Naive B cell (primary cell): ENCODE data around the gene NUBPL. TPM values are rescaled to one million over a fixed set of nuclear protein-coding genes. Genes with fewer than 3 reads are reported as not detected.
"Not testable (repeated sequence)": the region's sequence is repeated elsewhere in the genome, so short reads cannot be mapped to it uniquely, and the experiment has no call there.

Source experiments
- ATAC-seq, 2 donors: fragments of 150-1000 bp; cut with Tn5 transposase; 2 replicates each; pipeline ENCODE4 v1.10.0; 2021; ENCODE audit warnings: low read depth in 2 of 2, mild to moderate bottlenecking in 2 of 2, moderate library complexity in 2 of 2
- DNase-seq: peaks from one replicate; pipeline ENCODE4 v3.0.0; 2022
- H3K27ac Mint-ChIP-seq, 6 donors: one replicate each; pipeline ENCODE4 v1.8.0; 2020 to 2022; ENCODE audit warnings: mild to moderate bottlenecking in 6 of 6, mixed read lengths in 6 of 6, moderate library complexity in 5 of 6, inconsistent platforms in 2 of 6
- H3K27me3 Mint-ChIP-seq, 3 donors: one replicate each; pipeline ENCODE4 v1.8.0; 2021 to 2022; ENCODE audit warnings: mixed read lengths in 3 of 3, mild to moderate bottlenecking in 1 of 3
- H3K36me3 Mint-ChIP-seq, 2 donors: one replicate each; pipeline ENCODE4 v1.8.0; 2020 to 2022; ENCODE audit warnings: mixed read lengths in 2 of 2, inconsistent platforms in 1 of 2, mild to moderate bottlenecking in 1 of 2
- H3K4me1 Mint-ChIP-seq, 3 donors: one replicate each; pipeline ENCODE4 v1.8.0; 2020 to 2022; ENCODE audit warnings: mixed read lengths in 3 of 3, inconsistent platforms in 1 of 3, mild to moderate bottlenecking in 1 of 3, moderate library complexity in 1 of 3
- H3K4me3 Mint-ChIP-seq, 8 donors: one replicate each; pipeline ENCODE4 v1.8.0; 2020 to 2022; ENCODE audit warnings: mild to moderate bottlenecking in 8 of 8, mixed read lengths in 8 of 8, moderate library complexity in 8 of 8, inconsistent platforms in 2 of 8
- H3K9me3 Mint-ChIP-seq, 7 donors: one replicate each; pipeline ENCODE4 v1.8.0; 2020 to 2022; ENCODE audit warnings: mixed read lengths in 7 of 7, mild to moderate bottlenecking in 5 of 7, inconsistent platforms in 2 of 7, moderate library complexity in 1 of 7
- polyA plus RNA-seq, 6 donors: library from polyadenylated mRNA; unstranded; fragments of 300-500 nt; fragmentation: Illumina TruSeq; gene quantifications; one replicate each; pipeline ENCODE4 v1.2.3, GENCODE V29; 2021; ENCODE audit warnings: low read depth in 6 of 6

Gene NUBPL
- polyA plus RNA-seq, 6 donors from 2014 or later, result 5.9 to 9.2 (median 8.6) TPM

- H3K9me3 Mint-ChIP-seq, result no peaks in the 10 kb centered on the region
- peaks cover 0 to 15% (median 13%) of the 10 kb centered on the region in 3 donors for H3K4me1 Mint-ChIP-seq
- H3K4me3 Mint-ChIP-seq, result no peak overlapping the region
- H3K27me3 Mint-ChIP-seq, result no peaks in the 10 kb centered on the region
- no peak for DNase-seq
- H3K27ac Mint-ChIP-seq, result peak overlapping the region in 1 of 6 donors; percentile 4
- peaks cover 0 to 6% of the 10 kb centered on the region in 2 donors for H3K36me3 Mint-ChIP-seq
- ATAC-seq, result no peak
Measured at GRCh38 chr14:31582836-31583452, 21.7 kb downstream of the NUBPL start.

GRCh38 chr14:31590206-31590605, 29.0 kb downstream of the NUBPL start:
- Mint-ChIP-seq H3K36me3 (peaks cover 0 to 8% of the 10 kb centered on the region in 2 donors), H3K4me1 (peaks cover 16 to 19% (median 17%) of the 10 kb centered on the region in 3 donors), H3K4me3 (no peak overlapping the region), H3K27me3 (no peaks in the 10 kb centered on the region), H3K27ac (no peak overlapping the region), H3K9me3 (peaks cover 0 to 4% (median 0%) of the 10 kb centered on the region in 7 donors)
- ATAC-seq (no peak), DNase-seq (no peak)

- DNase-seq (no peak), ATAC-seq (no peak)
- H3K4me3 Mint-ChIP-seq, result no peak overlapping the region
- H3K27me3 Mint-ChIP-seq, result no peaks in the 10 kb centered on the region
- peaks cover 0 to 3% of the 10 kb centered on the region in 2 donors for H3K36me3 Mint-ChIP-seq
- peaks cover 0 to 4% (median 0%) of the 10 kb centered on the region in 7 donors for H3K9me3 Mint-ChIP-seq
- peaks cover 10 to 16% (median 11%) of the 10 kb centered on the region in 3 donors for H3K4me1 Mint-ChIP-seq
- no peak overlapping the region for H3K27ac Mint-ChIP-seq
Measured at GRCh38 chr14:31592122-31592521, 30.9 kb downstream of the NUBPL start.

- no peak overlapping the region for H3K4me3 Mint-ChIP-seq
- H3K4me1 Mint-ChIP-seq, result peaks cover 10 to 16% (median 11%) of the 10 kb centered on the region in 3 donors
- ATAC-seq, result no peak
- H3K27me3 Mint-ChIP-seq, result no peaks in the 10 kb centered on the region
- no peak for DNase-seq
- peak overlapping the region in 1 of 6 donors; percentile 4 for H3K27ac Mint-ChIP-seq
- peaks cover 0 to 4% (median 0%) of the 10 kb centered on the region in 7 donors for H3K9me3 Mint-ChIP-seq
- H3K36me3 Mint-ChIP-seq, result peaks cover 0 to 3% of the 10 kb centered on the region in 2 donors
Measured at GRCh38 chr14:31592631-31593030, 31.4 kb downstream of the NUBPL start.

- peaks cover 8% of the 10 kb centered on the region in 2 donors for H3K36me3 Mint-ChIP-seq
- H3K27me3 Mint-ChIP-seq, result no peaks in the 10 kb centered on the region
- ATAC-seq, result no peak
Measured at GRCh38 chr14:31596342-31597095, 35.3 kb downstream of the NUBPL start.

GRCh38 chr14:31605702-31606101, 44.5 kb downstream of the NUBPL start:
- peaks cover 24 to 34% of the 10 kb centered on the region in 2 donors for H3K36me3 Mint-ChIP-seq
- H3K9me3 Mint-ChIP-seq, result peaks cover 4 to 25% (median 15%) of the 10 kb centered on the region in 7 donors
- no peak overlapping the region for H3K4me3 Mint-ChIP-seq
- H3K4me1 Mint-ChIP-seq, result peaks cover 0 to 4% (median 0%) of the 10 kb centered on the region in 3 donors
- ATAC-seq (no peak), DNase-seq (no peak)
- H3K27ac Mint-ChIP-seq, result peak overlapping the region in 1 of 6 donors; percentile 91
- no peaks in the 10 kb centered on the region for H3K27me3 Mint-ChIP-seq

More at GRCh38 chr14:31596342-31597095, 35.3 kb downstream of the NUBPL start:
- Mint-ChIP-seq H3K27ac (peak overlapping the region in 1 of 6 donors; percentile 1), H3K4me1 (peaks cover 10 to 16% (median 11%) of the 10 kb centered on the region in 3 donors), H3K4me3 (no peak overlapping the region), H3K9me3 (peaks cover 0 to 11% (median 4%) of the 10 kb centered on the region in 7 donors)
- no peak for DNase-seq

GRCh38 chr14:31611778-31612433, 50.7 kb downstream of the NUBPL start:
- DNase-seq (no peak), ATAC-seq (no peak)
- Mint-ChIP-seq H3K4me3 (no peak overlapping the region), H3K4me1 (peaks cover 0 to 10% (median 5%) of the 10 kb centered on the region in 3 donors), H3K27me3 (no peaks in the 10 kb centered on the region), H3K27ac (no peak overlapping the region), H3K9me3 (peaks cover 4 to 48% (median 32%) of the 10 kb centered on the region in 7 donors), H3K36me3 (peaks cover 25 to 30% of the 10 kb centered on the region in 2 donors)

- peaks cover under 1 to 55% (median 30%) of the 10 kb centered on the region in 7 donors for H3K9me3 Mint-ChIP-seq
- peaks cover 20 to 22% of the 10 kb centered on the region in 2 donors for H3K36me3 Mint-ChIP-seq
- no peak overlapping the region for H3K27ac Mint-ChIP-seq
- no peak overlapping the region for H3K4me3 Mint-ChIP-seq
- ATAC-seq (no peak), DNase-seq (no peak)
- H3K27me3 Mint-ChIP-seq, result no peaks in the 10 kb centered on the region
- H3K4me1 Mint-ChIP-seq, result peaks cover under 1 to 15% (median 5%) of the 10 kb centered on the region in 3 donors
Measured at GRCh38 chr14:31613188-31613587, 52.0 kb downstream of the NUBPL start.

- peaks cover 28 to 77% (median 63%) of the 10 kb centered on the region in 7 donors for H3K9me3 Mint-ChIP-seq
- not testable (repeated sequence) for H3K27ac Mint-ChIP-seq, H3K27me3 Mint-ChIP-seq, H3K4me3 Mint-ChIP-seq, ATAC-seq, DNase-seq
- peaks cover 49 to 61% of the 10 kb centered on the region in 2 donors for H3K36me3 Mint-ChIP-seq
- peaks cover 2 to 15% (median 12%) of the 10 kb centered on the region in 3 donors for H3K4me1 Mint-ChIP-seq
Measured at GRCh38 chr14:31618884-31619283, 57.7 kb downstream of the NUBPL start.

GRCh38 chr14:31619440-31619839, 58.2 kb downstream of the NUBPL start:
- no peak for ATAC-seq
- Mint-ChIP-seq H3K27me3 (no peaks in the 10 kb centered on the region), H3K4me3 (no peak overlapping the region), H3K36me3 (peaks cover 54 to 66% of the 10 kb centered on the region in 2 donors), H3K27ac (no peak overlapping the region), H3K4me1 (peaks cover 2 to 15% (median 14%) of the 10 kb centered on the region in 3 donors), H3K9me3 (peaks cover 32 to 79% (median 62%) of the 10 kb centered on the region in 7 donors)
- no peak for DNase-seq

- peaks cover 30 to 70% (median 58%) of the 10 kb centered on the region in 7 donors for H3K9me3 Mint-ChIP-seq
- H3K4me1 Mint-ChIP-seq, result peaks cover 2 to 18% (median 15%) of the 10 kb centered on the region in 3 donors
- not testable (repeated sequence) for DNase-seq
Measured at GRCh38 chr14:31620898-31621297, 59.7 kb downstream of the NUBPL start.

GRCh38 chr14:31622060-31622459, 60.9 kb downstream of the NUBPL start:
- Mint-ChIP-seq H3K4me3 (no peak overlapping the region), H3K4me1 (peaks cover 2 to 15% (median 4%) of the 10 kb centered on the region in 3 donors), H3K27me3 (no peaks in the 10 kb centered on the region), H3K36me3 (peaks cover 45 to 68% of the 10 kb centered on the region in 2 donors), H3K9me3 (peaks cover 28 to 64% (median 52%) of the 10 kb centered on the region in 7 donors), H3K27ac (no peak overlapping the region)
- no peak for ATAC-seq
- DNase-seq, result no peak

More at GRCh38 chr14:31620898-31621297, 59.7 kb downstream of the NUBPL start:
- H3K4me3 Mint-ChIP-seq, ATAC-seq, H3K27ac Mint-ChIP-seq, H3K27me3 Mint-ChIP-seq: not testable (repeated sequence)
- H3K36me3 Mint-ChIP-seq, result peaks cover 45 to 68% of the 10 kb centered on the region in 2 donors

- Mint-ChIP-seq H3K27ac (peak overlapping the region in 1 of 6 donors; percentile 79), H3K36me3 (peaks cover 29 to 50% of the 10 kb centered on the region in 2 donors), H3K9me3 (peaks cover 10 to 46% (median 31%) of the 10 kb centered on the region in 7 donors)
- H3K4me1 Mint-ChIP-seq, ATAC-seq, H3K27me3 Mint-ChIP-seq, DNase-seq, H3K4me3 Mint-ChIP-seq: not testable (repeated sequence)
Measured at GRCh38 chr14:31652900-31653299, 91.7 kb downstream of the NUBPL start.
